Neural crest cell (in vitro differentiated cells): Measurements from ENCODE around the gene LYPD8. TPM values are rescaled to one million over a fixed set of nuclear protein-coding genes. Genes with fewer than 3 reads are reported as not detected.

Source experiments
- DNase-seq: peaks from one replicate; pipeline ENCODE4 v3.0.0; 2021; ENCODE audit warnings: low read depth, mixed read lengths, low spot score
- H3K27ac Mint-ChIP-seq: one replicate; pipeline ENCODE4 v1.8.0; 2021; ENCODE audit warnings: mild to moderate bottlenecking, mixed read lengths; ENCODE audit not compliant: unreplicated experiment
- H3K27me3 Mint-ChIP-seq: 2 replicates; pipeline ENCODE4 v1.8.0; 2021; ENCODE audit warnings: low read depth, mild to moderate bottlenecking, mixed read lengths
- H3K36me3 Mint-ChIP-seq: 2 replicates; pipeline ENCODE4 v1.8.0; 2021; ENCODE audit warnings: low read depth, mild to moderate bottlenecking, mixed read lengths
- H3K4me1 Mint-ChIP-seq: 2 replicates; pipeline ENCODE4 v1.8.0; 2021; ENCODE audit warnings: mixed read lengths
- H3K4me3 Mint-ChIP-seq: one replicate; pipeline ENCODE4 v1.8.0; 2021; ENCODE audit warnings: mild to moderate bottlenecking, mixed read lengths
- H3K9me3 Mint-ChIP-seq: 2 replicates; pipeline ENCODE4 v1.8.0; 2021; ENCODE audit warnings: mixed read lengths
- total RNA-seq: library from RNA; stranded (reverse); gene quantifications from 2 replicates; pipeline ENCODE4 v1.2.1, GENCODE V29; 2021
- TF ChIP-seq, protein P1 (sequence below): fragments of 200-600 bp; sonication (generic); conservative IDR thresholded peaks from 2 replicates; pipeline ENCODE4 v1.5.0; 2021; ENCODE audit warnings: antibody characterized with exemption, mild to moderate bottlenecking

The LYPD8 gene
- total RNA-seq, 1 donor from 2014 or later: not detected

DNA sequence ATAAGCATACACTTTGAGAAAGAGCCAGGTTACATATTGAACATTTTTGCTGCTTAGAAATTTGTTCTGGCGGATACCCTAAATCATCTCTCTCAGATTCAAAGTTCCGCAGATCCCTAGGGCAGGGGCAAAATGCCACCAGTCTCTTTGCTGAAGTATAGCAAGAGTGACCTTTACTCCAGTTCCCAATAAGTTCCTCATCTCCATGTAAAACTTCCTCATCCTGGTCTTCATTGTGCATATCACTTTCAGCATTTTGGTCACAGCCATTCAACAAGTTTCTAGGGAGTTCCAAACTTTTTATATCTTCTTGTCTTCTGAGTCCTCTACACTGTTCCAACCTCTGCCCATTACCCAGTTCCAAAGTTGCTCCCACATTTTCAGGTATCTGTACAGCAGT, 23.3 kb upstream of the LYPD8 start:
- Mint-ChIP-seq H3K9me3 (peaks cover 20% of the 10 kb centered on the region), H3K4me3 (no peak overlapping the region), H3K27ac (no peak overlapping the region), H3K27me3 (no peaks in the 10 kb centered on the region), H3K4me1 (no peaks in the 10 kb centered on the region), H3K36me3 (peaks cover 3% of the 10 kb centered on the region)
- TF ChIP-seq, protein P1, sequence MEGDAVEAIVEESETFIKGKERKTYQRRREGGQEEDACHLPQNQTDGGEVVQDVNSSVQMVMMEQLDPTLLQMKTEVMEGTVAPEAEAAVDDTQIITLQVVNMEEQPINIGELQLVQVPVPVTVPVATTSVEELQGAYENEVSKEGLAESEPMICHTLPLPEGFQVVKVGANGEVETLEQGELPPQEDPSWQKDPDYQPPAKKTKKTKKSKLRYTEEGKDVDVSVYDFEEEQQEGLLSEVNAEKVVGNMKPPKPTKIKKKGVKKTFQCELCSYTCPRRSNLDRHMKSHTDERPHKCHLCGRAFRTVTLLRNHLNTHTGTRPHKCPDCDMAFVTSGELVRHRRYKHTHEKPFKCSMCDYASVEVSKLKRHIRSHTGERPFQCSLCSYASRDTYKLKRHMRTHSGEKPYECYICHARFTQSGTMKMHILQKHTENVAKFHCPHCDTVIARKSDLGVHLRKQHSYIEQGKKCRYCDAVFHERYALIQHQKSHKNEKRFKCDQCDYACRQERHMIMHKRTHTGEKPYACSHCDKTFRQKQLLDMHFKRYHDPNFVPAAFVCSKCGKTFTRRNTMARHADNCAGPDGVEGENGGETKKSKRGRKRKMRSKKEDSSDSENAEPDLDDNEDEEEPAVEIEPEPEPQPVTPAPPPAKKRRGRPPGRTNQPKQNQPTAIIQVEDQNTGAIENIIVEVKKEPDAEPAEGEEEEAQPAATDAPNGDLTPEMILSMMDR: no peak
- no peak for DNase-seq

- H3K27ac Mint-ChIP-seq: no peak overlapping the region
- H3K4me3 Mint-ChIP-seq: no peak overlapping the region
- no peaks in the 10 kb centered on the region for H3K4me1 Mint-ChIP-seq
- no peak for DNase-seq
- H3K36me3 Mint-ChIP-seq: peaks cover 3% of the 10 kb centered on the region
- peaks cover 19% of the 10 kb centered on the region for H3K9me3 Mint-ChIP-seq
- TF ChIP-seq, protein P1: no peak
- H3K27me3 Mint-ChIP-seq: no peaks in the 10 kb centered on the region
Measured at GRCh38 chr1:248776991-248777390, 21.4 kb upstream of the LYPD8 start.

GRCh38 chr1:248775441-248775840, 19.9 kb upstream of the LYPD8 start:
- peaks cover 3% of the 10 kb centered on the region for H3K36me3 Mint-ChIP-seq
- peaks cover 12% of the 10 kb centered on the region for H3K9me3 Mint-ChIP-seq
- H3K27me3 Mint-ChIP-seq: no peaks in the 10 kb centered on the region
- DNase-seq: no peak
- H3K4me1 Mint-ChIP-seq: no peaks in the 10 kb centered on the region
- no peak overlapping the region for H3K4me3 Mint-ChIP-seq
- H3K27ac Mint-ChIP-seq: no peak overlapping the region
- TF ChIP-seq, protein P1: no peak

DNA sequence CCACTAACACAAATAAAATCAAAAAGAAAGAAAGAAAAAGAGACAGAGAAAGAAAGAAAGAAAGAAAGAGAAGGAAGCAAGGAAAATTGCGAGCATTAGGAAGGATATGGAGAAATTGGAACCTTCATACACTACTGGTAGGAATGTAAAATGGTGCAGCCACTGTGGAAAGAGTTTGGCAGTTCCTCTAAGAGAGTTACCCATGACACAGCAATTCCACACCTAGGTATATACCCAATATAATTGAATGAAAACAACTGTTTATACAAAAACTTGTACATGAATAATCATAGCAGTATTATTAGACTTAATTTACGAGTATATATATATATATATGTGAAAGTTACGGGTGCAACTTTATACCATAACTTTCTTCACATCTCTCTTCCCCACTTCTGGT, 4.1 kb upstream of the LYPD8 start:
- no peaks in the 10 kb centered on the region for H3K4me1 Mint-ChIP-seq
- H3K27ac Mint-ChIP-seq: no peak overlapping the region
- H3K36me3 Mint-ChIP-seq: peaks cover 6% of the 10 kb centered on the region
- H3K4me3 Mint-ChIP-seq: no peak overlapping the region
- TF ChIP-seq, protein P1: no peak
- no peaks in the 10 kb centered on the region for H3K27me3 Mint-ChIP-seq
- H3K9me3 Mint-ChIP-seq: peaks cover 19% of the 10 kb centered on the region
- DNase-seq: no peak

GRCh38 chr1:248758352-248758751, 2.8 kb upstream of the LYPD8 start:
- no peak for DNase-seq
- no peaks in the 10 kb centered on the region for H3K4me1 Mint-ChIP-seq
- peaks cover 6% of the 10 kb centered on the region for H3K36me3 Mint-ChIP-seq
- TF ChIP-seq, protein P1: no peak
- H3K4me3 Mint-ChIP-seq: no peak overlapping the region
- no peak overlapping the region for H3K27ac Mint-ChIP-seq
- no peaks in the 10 kb centered on the region for H3K27me3 Mint-ChIP-seq
- H3K9me3 Mint-ChIP-seq: peaks cover 19% of the 10 kb centered on the region

DNA sequence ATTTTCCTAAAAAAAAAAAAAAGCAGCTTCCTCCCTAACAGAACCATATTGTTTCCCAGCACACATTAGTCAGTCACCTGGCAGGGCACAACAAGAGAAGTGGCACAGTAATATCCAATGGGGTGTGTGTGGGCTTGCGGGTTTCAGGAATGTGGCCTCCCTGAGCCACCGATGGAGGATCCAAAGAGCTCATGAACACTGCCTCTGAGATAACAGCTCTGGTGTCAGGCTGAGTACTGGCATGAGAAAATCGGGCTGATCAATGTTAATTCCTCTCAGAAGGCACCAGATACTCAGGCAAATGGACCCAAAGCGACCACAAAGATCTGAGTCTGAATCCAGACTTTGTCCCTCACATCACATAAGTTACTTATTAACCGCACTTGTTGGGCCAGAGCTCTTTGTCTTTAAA, 2.2 kb upstream of the LYPD8 start:
- H3K4me3 Mint-ChIP-seq: no peak overlapping the region
- H3K36me3 Mint-ChIP-seq: peaks cover 6% of the 10 kb centered on the region
- H3K4me1 Mint-ChIP-seq: no peaks in the 10 kb centered on the region
- H3K27me3 Mint-ChIP-seq: no peaks in the 10 kb centered on the region
- peaks cover 17% of the 10 kb centered on the region for H3K9me3 Mint-ChIP-seq
- DNase-seq: no peak
- TF ChIP-seq, protein P1: no peak
- H3K27ac Mint-ChIP-seq: no peak overlapping the region
